GM21825 (cell line): ENCODE measurements around the gene TAF11L5.
"Not testable (repeated sequence)": the region's sequence is repeated elsewhere in the genome, so short reads cannot be mapped to it uniquely, and the experiment has no call there.

Experiments
- ATAC-seq: cut with Tn5 transposase; IDR thresholded peaks from one replicate; pipeline ENCODE4 v1.9.1; 2021; ENCODE audit warnings: mild to moderate bottlenecking, moderate library complexity; ENCODE audit not compliant: unreplicated experiment

The TAF11L5 gene

DNA sequence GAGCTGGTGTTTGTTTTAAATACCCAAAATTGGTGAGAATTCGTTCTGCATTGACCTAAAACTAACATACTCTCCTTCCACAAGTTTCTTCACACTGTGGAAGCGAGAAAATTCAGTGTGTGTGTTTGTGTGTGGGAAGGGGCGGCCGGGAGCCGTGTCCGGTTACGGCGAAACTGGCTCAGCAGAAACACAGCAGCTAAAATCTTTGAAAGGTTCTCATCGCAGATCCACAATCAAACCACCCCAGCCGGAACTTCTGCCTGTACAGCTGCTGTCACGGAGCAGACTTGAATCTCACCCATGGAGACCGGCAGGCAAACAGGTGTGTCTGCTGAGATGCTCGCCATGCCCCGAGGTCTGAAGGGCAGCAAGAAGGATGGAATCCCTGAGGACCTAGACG, at the start of gene TAF11L5:
TAF11L5 (plus strand) TSS at position 301 of the 400 bp plus-strand sequence.
- ATAC-seq = not testable (repeated sequence)

GRCh38 chr5:17477043-17477442, 48.0 kb upstream of the TAF11L5 start:
- ATAC-seq = no peak

DNA sequence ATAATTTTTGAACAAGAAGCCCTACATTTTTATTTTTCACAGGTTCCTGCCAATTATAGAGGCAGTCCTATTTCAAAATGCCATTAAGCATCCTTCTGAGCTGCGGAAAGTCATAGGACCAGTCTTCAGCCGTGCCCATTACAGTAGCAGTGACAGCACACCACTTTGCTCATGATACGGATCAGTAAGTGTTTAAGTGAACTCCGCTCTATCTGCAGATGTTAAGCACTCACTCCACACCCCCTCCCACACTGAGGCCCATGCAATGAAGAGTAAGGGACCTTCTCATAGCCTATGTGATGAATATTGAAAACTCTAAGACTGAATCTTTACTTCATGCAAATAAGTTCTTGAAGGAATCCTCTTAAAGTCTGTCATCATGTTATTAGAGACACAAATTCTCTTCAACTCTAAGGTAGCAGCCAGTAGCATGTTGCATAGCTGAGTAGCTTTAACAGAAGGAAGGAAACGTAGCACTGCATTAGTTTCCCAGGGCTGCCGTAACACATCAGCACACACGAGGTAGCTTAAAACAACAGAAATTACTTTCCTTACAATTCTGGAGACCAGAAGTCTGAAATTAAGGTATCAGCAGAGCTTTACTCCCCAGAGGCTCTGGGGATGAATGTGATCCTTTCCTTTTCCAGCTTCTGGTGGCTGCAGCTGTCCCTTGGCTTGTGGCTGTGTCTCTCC, 47.3 kb upstream of the TAF11L5 start:
- no peak for ATAC-seq

DNA sequence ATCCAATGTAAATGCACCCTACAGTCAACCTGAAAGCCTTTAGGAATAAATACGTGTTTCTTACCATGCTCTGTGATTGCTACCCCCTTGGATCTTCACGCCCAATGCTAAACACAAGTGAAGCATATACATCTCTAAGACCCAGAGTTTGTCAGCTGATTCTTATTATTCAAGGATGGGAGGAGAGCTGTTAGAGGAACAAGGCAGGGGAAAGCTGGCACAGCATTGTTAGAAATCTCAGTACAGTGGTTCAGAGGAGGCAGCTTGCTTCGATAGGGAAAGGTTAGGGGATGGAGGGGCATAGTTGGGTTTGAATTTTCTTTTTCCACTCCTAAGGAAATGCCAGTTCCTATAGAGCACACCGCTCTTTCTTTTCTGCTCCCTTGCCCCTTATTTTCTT, 43.7 kb upstream of the TAF11L5 start:
- no peak for ATAC-seq

GRCh38 chr5:17482790-17483189, 42.2 kb upstream of the TAF11L5 start:
- ATAC-seq = no peak

GRCh38 chr5:17486464-17487173, 38.4 kb upstream of the TAF11L5 start:
- ATAC-seq = not testable (repeated sequence)

DNA sequence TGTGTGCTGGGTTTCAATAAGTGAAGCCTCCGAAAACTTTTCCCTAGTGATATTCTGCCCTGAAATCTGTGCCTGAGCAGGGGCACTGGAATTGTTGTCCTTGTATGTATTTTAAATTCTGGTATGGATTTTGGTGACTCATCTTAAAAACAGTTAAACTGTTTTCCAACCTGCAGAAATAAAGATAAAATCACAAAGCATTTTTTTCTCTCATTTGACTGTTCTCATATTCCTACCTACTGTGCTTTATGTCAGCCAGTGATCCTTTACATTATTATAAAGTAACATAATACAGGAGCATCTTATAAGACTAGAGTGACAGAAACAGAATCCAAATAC, 37.9 kb upstream of the TAF11L5 start:
- no peak for ATAC-seq

DNA sequence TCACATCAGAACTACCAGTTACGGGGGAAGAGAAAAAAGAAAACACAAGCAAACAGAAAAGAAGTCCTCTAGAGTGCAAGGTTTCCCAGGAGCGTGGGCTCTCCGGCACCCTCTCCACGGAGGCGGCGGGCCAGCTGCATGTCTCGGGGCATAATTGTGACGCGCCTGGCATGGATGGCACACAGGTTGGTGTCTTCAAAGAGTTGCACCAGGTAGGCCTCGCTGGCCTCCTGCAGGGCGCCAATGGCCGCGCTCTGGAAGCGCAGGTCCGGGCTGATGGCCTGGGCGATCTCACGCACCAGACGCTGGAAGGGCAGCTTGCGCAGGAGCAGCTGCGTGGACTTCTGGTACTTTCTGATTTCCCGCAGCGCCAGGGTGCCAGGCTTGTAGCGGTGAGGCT, 33.8 kb upstream of the TAF11L5 start:
- ATAC-seq = not testable (repeated sequence)

- no peak for ATAC-seq
Measured at GRCh38 chr5:17492770-17493169, 32.3 kb upstream of the TAF11L5 start.

GRCh38 chr5:17497446-17497845, 27.6 kb upstream of the TAF11L5 start:
- no peak for ATAC-seq

DNA sequence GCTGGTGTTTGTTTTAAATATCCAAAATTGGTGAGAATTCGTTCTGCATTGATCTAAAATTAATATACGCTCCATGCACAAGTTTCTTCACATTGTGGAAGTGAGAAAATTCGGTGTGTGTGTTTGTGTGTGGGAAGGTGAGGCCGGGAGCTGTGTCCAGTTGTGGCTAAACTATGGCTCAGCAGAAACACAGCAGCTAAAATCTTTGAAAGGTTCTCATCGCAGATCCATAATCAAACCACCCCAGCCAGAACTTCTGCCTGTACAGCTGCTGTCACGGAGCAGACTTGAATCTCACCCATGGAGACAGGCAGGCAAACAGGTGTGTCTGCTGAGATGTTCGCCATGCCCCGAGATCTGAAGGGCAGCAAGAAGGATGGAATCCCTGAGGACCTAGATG, 27.1 kb upstream of the TAF11L5 start, which contains the start of gene TAF11L2:
TAF11L2 (plus strand) TSS at position 301 of the 400 bp plus-strand sequence.
- ATAC-seq = not testable (repeated sequence)

DNA sequence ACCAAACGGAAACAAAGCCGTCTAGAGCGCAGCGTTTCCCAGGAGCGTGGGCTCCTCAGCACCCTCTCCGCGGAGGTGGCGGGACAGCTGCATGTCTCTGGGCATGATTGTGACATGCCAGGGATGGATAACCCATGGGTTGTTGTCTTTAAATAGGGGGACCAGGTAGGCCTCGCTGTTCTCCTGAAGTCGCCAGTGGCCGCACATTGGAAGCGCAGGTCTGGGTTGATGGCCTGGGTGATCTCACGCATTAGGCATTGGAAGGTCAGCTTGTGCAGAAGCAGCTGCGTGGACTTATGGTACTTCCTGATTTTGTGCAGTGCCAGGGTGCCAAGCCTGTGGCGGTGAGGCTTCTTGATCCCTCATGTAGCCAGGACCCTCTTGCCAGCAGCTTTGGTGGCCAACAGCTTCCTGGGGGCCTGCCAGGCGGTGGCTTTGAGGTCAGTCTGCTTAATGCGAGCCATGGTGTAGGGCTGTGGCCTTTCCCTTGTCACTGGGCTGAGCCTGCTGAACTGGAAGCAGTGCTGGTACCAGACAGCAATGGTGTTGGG, 13.2 kb upstream of the TAF11L5 start:
- no peak for ATAC-seq

GRCh38 chr5:17517526-17517925, 7.5 kb upstream of the TAF11L5 start:
- ATAC-seq = not testable (repeated sequence)

DNA sequence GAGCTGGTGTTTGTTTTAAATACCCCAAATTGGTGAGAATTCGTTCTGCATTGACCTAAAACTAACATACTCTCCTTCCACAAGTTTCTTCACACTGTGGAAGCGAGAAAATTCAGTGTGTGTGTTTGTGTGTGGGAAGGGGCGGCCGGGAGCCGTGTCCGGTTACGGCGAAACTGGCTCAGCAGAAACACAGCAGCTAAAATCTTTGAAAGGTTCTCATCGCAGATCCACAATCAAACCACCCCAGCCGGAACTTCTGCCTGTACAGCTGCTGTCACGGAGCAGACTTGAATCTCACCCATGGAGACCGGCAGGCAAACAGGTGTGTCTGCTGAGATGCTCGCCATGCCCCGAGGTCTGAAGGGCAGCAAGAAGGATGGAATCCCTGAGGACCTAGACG, 7.0 kb upstream of the TAF11L5 start, which contains the start of gene TAF11L3:
TAF11L3 (plus strand) TSS at position 301 of the 400 bp plus-strand sequence.
- ATAC-seq = not testable (repeated sequence)

DNA sequence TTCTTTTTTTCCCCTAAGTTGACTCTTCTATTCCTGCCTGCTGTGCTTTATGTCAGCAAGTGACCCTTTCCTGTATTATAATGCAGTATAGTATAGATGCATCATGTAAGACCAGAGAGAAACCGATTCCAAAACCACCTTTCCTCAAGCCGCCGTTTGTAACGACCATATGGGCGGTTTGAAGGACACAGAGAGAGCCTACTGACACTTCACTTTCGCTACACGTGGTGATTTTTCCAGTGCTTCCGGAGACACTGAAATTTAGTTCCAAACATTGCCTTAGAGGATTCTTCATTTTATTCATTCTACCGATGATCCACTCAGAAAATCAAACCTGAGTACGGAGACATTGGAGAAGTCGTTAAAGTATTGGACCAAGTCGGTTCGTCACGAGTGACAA, 5.5 kb upstream of the TAF11L5 start:
- ATAC-seq = not testable (repeated sequence)

- ATAC-seq = not testable (repeated sequence)
Measured at GRCh38 chr5:17521501-17521900, 3.5 kb upstream of the TAF11L5 start, which contains the start of gene TAF11L4. Gene TAF11L4 (plus strand): TSS chr5:17521801.

- not testable (repeated sequence) for ATAC-seq
Measured at GRCh38 chr5:17526504-17526903, 1.5 kb downstream of the TAF11L5 start.

GRCh38 chr5:17528369-17528768, 3.3 kb downstream of the TAF11L5 start, which contains the start of gene TAF11L6:
Gene TAF11L6 (plus strand): TSS chr5:17528669.
- ATAC-seq = not testable (repeated sequence)
